CD8-positive, alpha-beta memory T cell (primary cell): ENCODE measurements around the gene XRCC2. TPM values are rescaled to one million over a fixed set of nuclear protein-coding genes. Genes with fewer than 3 reads are reported as not detected.

Experiments used
- CTCF ChIA-PET: fragments of 350-600 bp; sonication (Branson Sonifier 250); formaldehyde crosslinking; loops from one replicate; lab custom pipeline; 2021; ENCODE audit warnings: antibody characterized with exemption; lab: Charles Lee
- POLR2A ChIA-PET: fragments of 350-600 bp; sonication (Branson Sonifier 250); formaldehyde crosslinking; loops from one replicate; lab custom pipeline; 2021; ENCODE audit warnings: antibody characterized with exemption; lab: Charles Lee
- DNase-seq, 5 donors: peaks; one replicate each; pipeline versions ENCODE4 v3.0.0 to v3.0.0-alpha.2; 2020 to 2022; ENCODE audit warnings: mixed read lengths in 1 of 5
- H3K27ac ChIP-seq: one replicate; pipeline ENCODE4 v1.7.0; 2013; ENCODE audit warnings: low read depth, mild to moderate bottlenecking, low read length, moderate library complexity
- H3K27me3 ChIP-seq: 2 replicates; pipeline ENCODE4 v1.7.0; 2013; ENCODE audit warnings: low read length, mild to moderate bottlenecking; ENCODE audit not compliant: insufficient read depth, poor library complexity, severe bottlenecking
- H3K36me3 ChIP-seq: 2 replicates; pipeline ENCODE4 v1.7.0; 2013; ENCODE audit warnings: mild to moderate bottlenecking, low read length, moderate library complexity; ENCODE audit not compliant: insufficient read depth
- H3K4me1 ChIP-seq: 2 replicates; pipeline ENCODE4 v1.7.0; 2013; ENCODE audit warnings: mild to moderate bottlenecking, low read length, moderate library complexity; ENCODE audit not compliant: insufficient read depth
- H3K4me3 ChIP-seq: 2 replicates; pipeline ENCODE4 v1.7.0; 2013; ENCODE audit warnings: mild to moderate bottlenecking, low read length
- H3K9me3 ChIP-seq: 2 replicates; pipeline ENCODE4 v1.7.0; 2013; ENCODE audit warnings: mild to moderate bottlenecking, low read length
- H3K27ac Mint-ChIP-seq, 8 donors: one replicate each; pipeline ENCODE4 v1.8.0; 2020 to 2021; ENCODE audit warnings: mixed read lengths in 8 of 8, mild to moderate bottlenecking in 6 of 8, inconsistent platforms in 3 of 8, moderate library complexity in 3 of 8
- H3K27me3 Mint-ChIP-seq, 2 donors: one replicate each; pipeline ENCODE4 v1.8.0; 2020 to 2021; ENCODE audit warnings: mixed read lengths in 2 of 2, mild to moderate bottlenecking in 1 of 2, moderate library complexity in 1 of 2
- H3K36me3 Mint-ChIP-seq, 3 donors: one replicate each; pipeline ENCODE4 v1.8.0; 2020 to 2021; ENCODE audit warnings: mixed read lengths in 3 of 3, inconsistent platforms in 1 of 3, mild to moderate bottlenecking in 1 of 3
- H3K4me1 Mint-ChIP-seq, 3 donors: one replicate each; pipeline ENCODE4 v1.8.0; 2020 to 2021; ENCODE audit warnings: mixed read lengths in 3 of 3, inconsistent platforms in 1 of 3, mild to moderate bottlenecking in 1 of 3
- H3K4me3 Mint-ChIP-seq, 7 donors: one replicate each; pipeline ENCODE4 v1.8.0; 2020 to 2021; ENCODE audit warnings: mixed read lengths in 7 of 7, mild to moderate bottlenecking in 6 of 7, moderate library complexity in 4 of 7, inconsistent platforms in 2 of 7
- H3K9me3 Mint-ChIP-seq, 5 donors: one replicate each; pipeline ENCODE4 v1.8.0; 2020 to 2022; ENCODE audit warnings: mixed read lengths in 5 of 5, mild to moderate bottlenecking in 3 of 5, moderate library complexity in 2 of 5, inconsistent platforms in 1 of 5
- polyA plus RNA-seq: library from polyadenylated mRNA; unstranded; fragments of 300-500 nt; fragmentation: Illumina TruSeq; gene quantifications from one replicate; pipeline ENCODE4 v1.2.3, GENCODE V29; 2021
- total RNA-seq, 2 experiments: library from RNA; stranded (reverse); gene quantifications; one replicate each; pipeline ENCODE4 v1.2.3, GENCODE V29; 2021

Gene XRCC2
- total and polyA plus RNA-seq, 3 experiments from 2014 or later: 0.26 to 15.8 (median 14.8) TPM

- Histone ChIP-seq H3K27me3 (peaks cover 4% of the 10 kb centered on the region), H3K4me1 (no peaks in the 10 kb centered on the region), H3K27ac (no peak overlapping the region), H3K9me3 (no peaks in the 10 kb centered on the region), H3K36me3 (no peaks in the 10 kb centered on the region), H3K4me3 (no peak overlapping the region)
- Mint-ChIP-seq H3K27ac (no peak overlapping the region), H3K4me3 (no peak overlapping the region), H3K27me3 (peaks cover 4 to 11% of the 10 kb centered on the region in 2 donors), H3K9me3 (no peaks in the 10 kb centered on the region), H3K36me3 (no peaks in the 10 kb centered on the region), H3K4me1 (no peaks in the 10 kb centered on the region)
- ChIA-PET CTCF (no interaction called here), POLR2A (no interaction called here)
- no peak for DNase-seq
Observed at GRCh38 chr7:152602962-152603361, 73.0 kb downstream of the XRCC2 start.

GRCh38 chr7:152601305-152601798 is 74.6 kb downstream of the XRCC2 start:
- H3K27ac Mint-ChIP-seq: no peak overlapping the region
- Histone ChIP-seq H3K27me3 (peaks cover 4% of the 10 kb centered on the region), H3K4me1 (no peaks in the 10 kb centered on the region), H3K4me3 (no peak overlapping the region), H3K27ac (no peak overlapping the region), H3K9me3 (no peaks in the 10 kb centered on the region), H3K36me3 (no peaks in the 10 kb centered on the region)
- H3K4me3 Mint-ChIP-seq: no peak overlapping the region
- DNase-seq: no peak
- H3K27me3 Mint-ChIP-seq: peaks cover 6 to 15% of the 10 kb centered on the region in 2 donors
- ChIA-PET CTCF (no interaction called here), POLR2A (no interaction called here)
- H3K9me3 Mint-ChIP-seq: no peaks in the 10 kb centered on the region
- no peaks in the 10 kb centered on the region for H3K36me3 Mint-ChIP-seq
- H3K4me1 Mint-ChIP-seq: no peaks in the 10 kb centered on the region

GRCh38 chr7:152600266-152600665 is 75.7 kb downstream of the XRCC2 start:
- Histone ChIP-seq H3K9me3 (no peaks in the 10 kb centered on the region), H3K27me3 (peaks cover 4% of the 10 kb centered on the region), H3K27ac (no peak overlapping the region), H3K36me3 (no peaks in the 10 kb centered on the region), H3K4me3 (no peak overlapping the region), H3K4me1 (no peaks in the 10 kb centered on the region)
- no peak overlapping the region for H3K4me3 Mint-ChIP-seq
- no peak overlapping the region for H3K27ac Mint-ChIP-seq
- ChIA-PET POLR2A (no interaction called here), CTCF (no interaction called here)
- peaks cover 5 to 19% of the 10 kb centered on the region in 2 donors for H3K27me3 Mint-ChIP-seq
- no peaks in the 10 kb centered on the region for H3K4me1 Mint-ChIP-seq
- no peaks in the 10 kb centered on the region for H3K9me3 Mint-ChIP-seq
- no peaks in the 10 kb centered on the region for H3K36me3 Mint-ChIP-seq
- DNase-seq: no peak

- Histone ChIP-seq H3K27ac (no peak overlapping the region), H3K4me1 (no peaks in the 10 kb centered on the region), H3K9me3 (no peaks in the 10 kb centered on the region), H3K4me3 (no peak overlapping the region), H3K27me3 (no peaks in the 10 kb centered on the region), H3K36me3 (no peaks in the 10 kb centered on the region)
- CTCF ChIA-PET: no interaction called here
- H3K9me3 Mint-ChIP-seq: no peaks in the 10 kb centered on the region
- H3K36me3 Mint-ChIP-seq: no peaks in the 10 kb centered on the region
- H3K27ac Mint-ChIP-seq: no peak overlapping the region
- no peak overlapping the region for H3K4me3 Mint-ChIP-seq
- POLR2A ChIA-PET: no interaction called here
- H3K27me3 Mint-ChIP-seq: peaks cover 5 to 19% of the 10 kb centered on the region in 2 donors
- no peak for DNase-seq
- H3K4me1 Mint-ChIP-seq: no peaks in the 10 kb centered on the region
Observed at GRCh38 chr7:152597507-152597906, 78.4 kb downstream of the XRCC2 start.

GRCh38 chr7:152596824-152597223 is 79.1 kb downstream of the XRCC2 start:
- no peak overlapping the region for H3K27ac ChIP-seq
- no peaks in the 10 kb centered on the region for H3K27me3 ChIP-seq
- no peaks in the 10 kb centered on the region for H3K4me1 Mint-ChIP-seq
- H3K9me3 ChIP-seq: no peaks in the 10 kb centered on the region
- no peaks in the 10 kb centered on the region for H3K9me3 Mint-ChIP-seq
- no peaks in the 10 kb centered on the region for H3K4me1 ChIP-seq
- CTCF ChIA-PET: no interaction called here
- DNase-seq: no peak
- no peak overlapping the region for H3K4me3 Mint-ChIP-seq
- H3K27me3 Mint-ChIP-seq: peaks cover 5 to 19% of the 10 kb centered on the region in 2 donors
- no peaks in the 10 kb centered on the region for H3K36me3 Mint-ChIP-seq
- no peak overlapping the region for H3K27ac Mint-ChIP-seq
- no peak overlapping the region for H3K4me3 ChIP-seq
- no peaks in the 10 kb centered on the region for H3K36me3 ChIP-seq
- POLR2A ChIA-PET: no interaction called here

Other genes with a start within 250 kb of the XRCC2 start
- gene KMT2C, start 240.1 kb downstream of the XRCC2 start, total RNA-seq: 10 to 100 TPM; 42.0 to 45.3 TPM
- gene KMT2C, start 240.1 kb downstream of the XRCC2 start, polyA plus RNA-seq: 18.7 TPM
- 10 to 100 TPM; 11.3 to 11.5 TPM for gene ACTR3B, start 83.6 kb upstream of the XRCC2 start, total RNA-seq
- gene ACTR3B, start 83.6 kb upstream of the XRCC2 start, polyA plus RNA-seq: 10.2 TPM